ENCODE results near the gene FAM210A.
A peak's percentile ranks its signal among the peaks of the same experiment; 100 is the strongest.

FAM210A gene

GRCh38 chr18:13629841-13630715 is 96.3 kb downstream of the FAM210A start:
- Histone ChIP-seq H3K27me3 (ENCODE audit: insufficient read depth, low read length, poor library complexity) (no peaks in the 10 kb centered on the region), H3K27ac (ENCODE audit: low read length) (peak overlapping the region; percentile 20; the same call in 1 of the 2 replicates), H4K20me1 (ENCODE audit: insufficient read depth, low read length) (peaks cover 57% of the 10 kb centered on the region), H3K4me3 (ENCODE audit: low read depth in 1 of 2, low read length in 2 of 2) (no peak overlapping the region), H3K4me2 (ENCODE audit: insufficient read depth, low read length) (no peak overlapping the region), H2AFZ (ENCODE audit: low read depth, low read length) (no peak overlapping the region), H3K9ac (ENCODE audit: low read depth, low read length) (no peak overlapping the region), H3K36me3 (ENCODE audit: insufficient read depth, low read length) (peaks cover 90% of the 10 kb centered on the region), H3K79me2 (ENCODE audit: insufficient read depth, low read length) (peaks cover 97% of the 10 kb centered on the region), H3K4me1 (ENCODE audit: insufficient read depth, low read length) (0 out of 2 replicates have a peak, but pooled peaks cover 4% of the 10 kb centered on the region), H3K9me3 (ENCODE audit: insufficient read depth, low read length, severe bottlenecking) (peaks cover 18% of the 10 kb centered on the region)
- TF ChIP-seq EZH2 (IDR thresholded peaks at IDR 0.05; ENCODE audit: borderline replicate concordance, low read depth, low read length, severe bottlenecking) (no peak), CTCF (IDR thresholded peaks at IDR 0.05; ENCODE audit: borderline replicate concordance, extremely low read depth, low read length, poor library complexity, severe bottlenecking) (peak; percentile 68)
- peak; percentile 56 for DNase-seq
- peak; percentile 70 for ATAC-seq (ENCODE audit: insufficient read depth, low read depth)

GRCh38 chr18:13628211-13628610 is 98.1 kb downstream of the FAM210A start:
- H3K4me1 ChIP-seq (ENCODE audit: insufficient read depth, low read length), result 0 out of 2 replicates have a peak, but pooled peaks cover 4% of the 10 kb centered on the region
- H3K36me3 ChIP-seq (ENCODE audit: insufficient read depth, low read length), result peaks cover 95% of the 10 kb centered on the region
- peaks cover 97% of the 10 kb centered on the region for H3K79me2 ChIP-seq (ENCODE audit: insufficient read depth, low read length)
- no peak overlapping the region for H3K9ac ChIP-seq (ENCODE audit: low read depth, low read length)
- 0 out of 2 replicates have a peak overlapping the region, but pooled peaks have one; percentile 15 for H3K27ac ChIP-seq (ENCODE audit: low read length)
- ATAC-seq (ENCODE audit: insufficient read depth, low read depth) (no peak), DNase-seq (no peak)
- H3K4me3 ChIP-seq (ENCODE audit: low read depth in 1 of 2, low read length in 2 of 2), result no peak overlapping the region
- no peak overlapping the region for H3K4me2 ChIP-seq (ENCODE audit: insufficient read depth, low read length)
- TF ChIP-seq CTCF (IDR thresholded peaks at IDR 0.05; ENCODE audit: borderline replicate concordance, extremely low read depth, low read length, poor library complexity, severe bottlenecking) (no peak), EZH2 (IDR thresholded peaks at IDR 0.05; ENCODE audit: borderline replicate concordance, low read depth, low read length, severe bottlenecking) (no peak)
- peaks cover 68% of the 10 kb centered on the region for H4K20me1 ChIP-seq (ENCODE audit: insufficient read depth, low read length)
- no peak overlapping the region for H2AFZ ChIP-seq (ENCODE audit: low read depth, low read length)
- peaks cover 18% of the 10 kb centered on the region for H3K9me3 ChIP-seq (ENCODE audit: insufficient read depth, low read length, severe bottlenecking)
- no peaks in the 10 kb centered on the region for H3K27me3 ChIP-seq (ENCODE audit: insufficient read depth, low read length, poor library complexity)

GRCh38 chr18:13627639-13628038 is 98.7 kb downstream of the FAM210A start:
- Histone ChIP-seq H3K27ac (ENCODE audit: low read length) (peak overlapping the region; percentile 37), H4K20me1 (ENCODE audit: insufficient read depth, low read length) (peaks cover 68% of the 10 kb centered on the region), H3K36me3 (ENCODE audit: insufficient read depth, low read length) (peaks cover 95% of the 10 kb centered on the region)

More at GRCh38 chr18:13627639-13628038, 98.7 kb downstream of the FAM210A start:
- H3K9me3 ChIP-seq (ENCODE audit: insufficient read depth, low read length, severe bottlenecking), result peaks cover 16% of the 10 kb centered on the region
- no peaks in the 10 kb centered on the region for H3K27me3 ChIP-seq (ENCODE audit: insufficient read depth, low read length, poor library complexity)
- H3K9ac ChIP-seq (ENCODE audit: low read depth, low read length), result no peak overlapping the region
- no peak overlapping the region for H3K4me2 ChIP-seq (ENCODE audit: insufficient read depth, low read length)
- ATAC-seq (ENCODE audit: insufficient read depth, low read depth) (no peak), DNase-seq (peak; percentile 3)
- TF ChIP-seq EZH2 (IDR thresholded peaks at IDR 0.05; ENCODE audit: borderline replicate concordance, low read depth, low read length, severe bottlenecking), result no peak
- no peak for TF ChIP-seq CTCF (IDR thresholded peaks at IDR 0.05; ENCODE audit: borderline replicate concordance, extremely low read depth, low read length, poor library complexity, severe bottlenecking)
- no peak overlapping the region for H3K4me3 ChIP-seq (ENCODE audit: low read depth in 1 of 2, low read length in 2 of 2)
- H3K4me1 ChIP-seq (ENCODE audit: insufficient read depth, low read length), result 0 out of 2 replicates have a peak, but pooled peaks cover 4% of the 10 kb centered on the region
- peaks cover 97% of the 10 kb centered on the region for H3K79me2 ChIP-seq (ENCODE audit: insufficient read depth, low read length)
- H2AFZ ChIP-seq (ENCODE audit: low read depth, low read length), result no peak overlapping the region

Data from DND-41 (cell line).